ENCODE results near the gene RPS5.
"Not testable (repeated sequence)": the region's sequence is repeated elsewhere in the genome, so short reads cannot be mapped to it uniquely, and the experiment has no call there.

DNA sequence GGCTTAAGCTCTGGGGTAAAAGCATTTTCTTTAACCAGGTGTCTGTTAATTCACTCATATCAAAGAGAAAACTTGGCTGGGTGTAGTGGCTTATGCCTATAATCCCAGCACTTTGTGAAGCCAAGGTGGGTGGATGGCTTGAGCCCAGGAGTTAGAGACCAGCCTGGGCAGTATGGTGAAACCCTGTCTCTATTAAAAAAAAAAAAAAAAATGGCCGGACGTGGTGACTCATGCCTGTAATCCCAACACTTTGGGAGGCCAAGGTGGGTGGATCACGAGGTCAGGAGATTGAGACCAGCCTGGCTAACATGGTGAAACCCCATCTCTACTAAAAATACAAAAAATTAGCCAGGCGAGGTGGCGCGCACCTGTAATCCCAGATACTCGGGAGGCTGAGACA, 10.3 kb upstream of the RPS5 start:
- TF ChIP-seq, protein P1, sequence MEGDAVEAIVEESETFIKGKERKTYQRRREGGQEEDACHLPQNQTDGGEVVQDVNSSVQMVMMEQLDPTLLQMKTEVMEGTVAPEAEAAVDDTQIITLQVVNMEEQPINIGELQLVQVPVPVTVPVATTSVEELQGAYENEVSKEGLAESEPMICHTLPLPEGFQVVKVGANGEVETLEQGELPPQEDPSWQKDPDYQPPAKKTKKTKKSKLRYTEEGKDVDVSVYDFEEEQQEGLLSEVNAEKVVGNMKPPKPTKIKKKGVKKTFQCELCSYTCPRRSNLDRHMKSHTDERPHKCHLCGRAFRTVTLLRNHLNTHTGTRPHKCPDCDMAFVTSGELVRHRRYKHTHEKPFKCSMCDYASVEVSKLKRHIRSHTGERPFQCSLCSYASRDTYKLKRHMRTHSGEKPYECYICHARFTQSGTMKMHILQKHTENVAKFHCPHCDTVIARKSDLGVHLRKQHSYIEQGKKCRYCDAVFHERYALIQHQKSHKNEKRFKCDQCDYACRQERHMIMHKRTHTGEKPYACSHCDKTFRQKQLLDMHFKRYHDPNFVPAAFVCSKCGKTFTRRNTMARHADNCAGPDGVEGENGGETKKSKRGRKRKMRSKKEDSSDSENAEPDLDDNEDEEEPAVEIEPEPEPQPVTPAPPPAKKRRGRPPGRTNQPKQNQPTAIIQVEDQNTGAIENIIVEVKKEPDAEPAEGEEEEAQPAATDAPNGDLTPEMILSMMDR (IDR thresholded peaks at IDR 0.05), result not testable (repeated sequence)
- not testable (repeated sequence) for TF ChIP-seq ZFX (IDR thresholded peaks at IDR 0.05; ENCODE audit: borderline replicate concordance)
